DMS53 treated with DMSO at 0.1 percent for 48 hours (cell line): ENCODE measurements around the gene NAGLU.

Experiments
- DNase-seq: peaks from one replicate; lab custom pipeline; 2025; ENCODE audit not compliant: unreplicated experiment; lab: John Stamatoyannopoulos, UW

NAGLU gene

DNA sequence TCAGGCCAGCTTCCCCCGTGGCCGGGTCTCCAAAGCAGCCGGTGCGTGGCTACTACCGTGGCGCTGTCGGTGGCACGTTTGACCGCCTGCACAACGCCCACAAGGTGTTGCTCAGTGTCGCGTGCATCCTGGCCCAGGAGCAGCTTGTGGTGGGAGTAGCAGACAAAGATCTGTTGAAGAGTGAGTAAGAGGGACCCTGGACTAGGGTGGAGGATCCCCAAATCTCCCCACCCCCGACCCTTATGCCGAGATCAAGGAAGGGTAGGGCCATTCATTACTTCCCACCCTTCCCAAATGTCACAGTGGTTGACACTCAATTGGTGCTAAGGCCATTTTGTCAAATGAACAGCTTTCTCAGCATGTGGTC is 27.1 kb downstream of the NAGLU start:
- no peak for DNase-seq

DNA sequence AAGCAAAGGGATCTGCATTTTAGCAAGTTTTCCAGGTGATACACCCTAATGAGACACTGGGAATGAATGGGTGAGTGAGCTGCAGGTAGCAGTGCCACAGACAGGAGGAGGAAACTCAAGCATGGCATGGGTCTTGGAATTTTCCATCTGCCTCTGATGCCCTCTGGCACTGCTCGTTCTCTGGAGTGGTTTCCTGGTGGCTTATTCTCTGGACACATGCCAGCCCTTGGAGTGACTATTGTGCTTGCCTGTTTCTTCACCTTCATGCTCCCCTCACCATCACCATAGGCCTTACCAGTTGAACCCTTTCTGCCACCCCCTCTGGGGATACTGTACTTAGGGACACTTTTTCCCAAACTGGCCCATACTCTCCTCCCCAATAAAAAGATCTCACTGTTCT is 27.5 kb downstream of the NAGLU start:
- peak; percentile 12 for DNase-seq

DNA sequence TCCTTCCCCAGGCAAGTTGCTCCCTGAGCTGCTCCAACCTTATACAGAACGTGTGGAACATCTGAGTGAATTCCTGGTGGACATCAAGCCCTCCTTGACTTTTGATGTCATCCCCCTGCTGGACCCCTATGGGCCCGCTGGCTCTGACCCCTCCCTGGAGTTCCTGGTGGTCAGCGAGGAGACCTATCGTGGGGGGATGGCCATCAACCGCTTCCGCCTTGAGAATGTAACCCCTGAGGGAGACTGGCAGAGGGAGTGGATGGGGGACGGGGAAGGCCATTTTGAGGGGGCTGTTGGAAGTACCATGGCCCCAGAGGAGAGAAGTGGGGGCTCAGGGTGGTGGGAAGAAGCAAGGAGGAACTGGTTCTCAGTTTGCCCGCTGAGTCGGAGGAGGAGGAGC is 27.9 kb downstream of the NAGLU start:
- no peak for DNase-seq

DNA sequence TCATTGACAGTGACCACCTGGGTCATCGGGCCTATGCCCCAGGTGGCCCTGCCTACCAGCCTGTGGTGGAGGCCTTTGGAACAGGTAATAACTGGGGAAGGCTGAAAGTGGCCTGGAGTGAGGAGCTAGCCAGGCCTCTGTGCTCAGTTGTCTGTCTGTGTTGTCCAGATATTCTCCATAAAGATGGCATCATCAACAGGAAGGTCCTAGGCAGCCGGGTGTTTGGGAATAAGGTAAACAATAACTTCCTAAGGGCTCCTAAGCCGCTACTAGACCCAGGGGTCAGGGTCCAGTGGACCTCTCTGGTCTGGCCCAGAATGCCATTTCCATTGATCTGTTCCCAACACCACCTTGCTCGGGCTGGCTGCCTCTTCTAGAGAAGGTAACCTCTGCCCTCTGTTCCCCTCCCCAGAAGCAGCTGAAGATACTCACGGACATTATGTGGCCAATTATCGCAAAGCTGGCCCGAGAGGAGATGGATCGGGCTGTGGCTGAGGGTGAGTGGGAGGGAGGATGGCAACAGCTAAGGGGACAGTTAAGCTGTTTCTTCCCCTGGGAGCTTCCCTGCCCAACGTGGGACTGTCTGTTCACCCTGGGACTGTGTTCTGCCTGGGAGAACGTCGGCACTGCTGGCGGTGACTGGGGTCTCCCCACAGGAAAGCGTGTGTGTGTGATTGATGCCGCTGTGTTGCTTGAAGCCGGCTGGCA is 28.9 kb downstream of the NAGLU start:
- no peak for DNase-seq

DNA sequence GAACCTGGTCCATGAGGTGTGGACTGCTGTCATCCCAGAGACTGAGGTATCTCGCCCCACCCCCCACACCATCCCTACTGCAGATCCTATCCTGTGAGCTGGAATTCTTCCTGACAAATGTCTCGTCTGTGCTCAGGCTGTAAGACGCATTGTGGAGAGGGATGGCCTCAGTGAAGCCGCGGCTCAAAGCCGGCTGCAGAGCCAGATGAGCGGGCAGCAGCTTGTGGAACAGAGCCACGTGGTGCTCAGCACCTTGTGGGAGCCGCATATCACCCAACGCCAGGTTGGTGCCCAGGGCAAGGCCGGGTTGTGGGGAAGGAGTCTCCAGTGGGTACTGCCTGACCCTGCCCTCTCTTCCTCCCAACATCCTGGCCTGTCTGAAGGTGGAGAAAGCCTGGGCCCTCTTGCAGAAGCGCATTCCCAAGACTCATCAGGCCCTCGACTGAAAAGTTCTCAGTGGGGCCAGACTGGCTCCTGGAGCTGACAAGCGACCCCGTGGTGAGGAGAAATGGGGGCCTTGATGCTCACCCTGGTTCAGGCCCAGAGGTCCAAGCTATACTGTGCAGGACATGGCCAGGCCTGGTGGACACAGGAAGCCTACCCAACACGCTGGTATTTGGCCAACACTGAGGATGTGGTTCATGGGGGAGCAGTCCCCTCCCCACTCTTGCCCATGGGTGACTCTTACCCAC is 29.6 kb downstream of the NAGLU start:
- no peak for DNase-seq

DNA sequence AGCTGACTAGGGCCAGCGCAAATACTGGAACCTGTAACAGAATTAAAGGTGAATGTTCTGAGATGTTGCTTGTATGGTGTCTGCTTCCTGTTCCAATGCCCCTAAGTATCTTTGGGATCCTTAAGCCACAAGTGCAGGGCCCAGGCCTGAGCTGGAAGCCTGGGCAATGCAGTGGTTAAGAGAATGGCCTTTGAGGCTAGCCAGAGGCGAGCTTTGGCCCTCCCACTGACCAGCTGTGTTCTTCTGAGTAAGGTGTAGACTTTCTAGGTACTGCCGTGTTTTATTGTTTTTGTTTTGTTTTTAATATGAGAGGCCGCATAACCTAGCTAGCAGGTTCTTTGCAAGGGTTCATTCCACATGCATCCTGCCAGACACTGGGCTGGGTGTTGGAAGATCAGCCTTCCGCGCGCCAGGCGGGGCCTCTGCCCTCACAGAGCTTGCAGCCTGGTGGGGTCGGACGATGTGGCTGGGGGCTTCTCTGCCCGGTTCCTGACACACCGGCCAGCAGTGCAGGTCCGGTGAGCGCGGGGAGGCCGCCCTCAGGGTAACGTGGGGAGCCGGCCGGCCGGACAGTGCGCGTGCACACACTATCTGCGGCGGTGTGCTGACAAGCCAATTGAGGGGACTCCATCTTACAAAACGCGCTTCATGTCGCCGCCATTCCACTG is 30.3 kb downstream of the NAGLU start:
- DNase-seq: no peak

DNA sequence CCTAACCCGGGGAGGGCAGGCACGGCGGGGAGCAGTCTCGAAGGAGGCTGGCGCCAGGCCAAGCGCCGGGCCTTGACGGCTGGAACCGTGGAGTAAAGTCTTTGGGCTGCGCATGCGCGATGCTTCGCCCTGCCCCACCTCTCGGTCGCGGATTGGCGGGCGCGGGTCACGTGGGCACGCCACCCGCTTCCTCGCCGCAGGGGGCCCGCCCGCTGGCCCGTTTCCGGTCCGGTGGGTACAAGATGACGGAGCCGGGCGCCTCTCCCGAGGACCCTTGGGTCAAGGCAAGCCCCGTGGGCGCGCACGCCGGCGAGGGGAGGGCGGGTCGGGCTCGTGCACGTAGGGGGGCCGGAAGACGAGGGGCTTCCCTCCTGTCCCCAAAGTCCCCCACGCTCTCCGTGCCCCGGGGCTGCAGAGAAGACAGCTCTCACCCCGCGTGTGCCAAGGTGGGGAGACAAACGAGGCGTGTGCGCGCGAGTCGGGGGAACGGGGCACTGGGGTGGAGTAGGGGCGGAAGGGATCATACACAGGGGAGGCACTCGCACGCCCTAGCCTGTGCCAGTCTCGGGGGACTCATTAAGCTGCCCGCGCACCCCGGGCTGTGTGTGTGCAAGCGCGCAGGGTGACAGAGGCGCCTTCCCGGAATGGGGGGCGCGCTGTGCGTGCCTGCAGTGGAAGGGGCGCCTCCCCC is 31.0 kb downstream of the NAGLU start, which contains the start of gene MLX:
Gene MLX (plus strand): TSS at position 218 of the 691 bp plus-strand sequence. CDS start 25 bp downstream, at position 243.
- DNase-seq: peak; percentile 94

DNA sequence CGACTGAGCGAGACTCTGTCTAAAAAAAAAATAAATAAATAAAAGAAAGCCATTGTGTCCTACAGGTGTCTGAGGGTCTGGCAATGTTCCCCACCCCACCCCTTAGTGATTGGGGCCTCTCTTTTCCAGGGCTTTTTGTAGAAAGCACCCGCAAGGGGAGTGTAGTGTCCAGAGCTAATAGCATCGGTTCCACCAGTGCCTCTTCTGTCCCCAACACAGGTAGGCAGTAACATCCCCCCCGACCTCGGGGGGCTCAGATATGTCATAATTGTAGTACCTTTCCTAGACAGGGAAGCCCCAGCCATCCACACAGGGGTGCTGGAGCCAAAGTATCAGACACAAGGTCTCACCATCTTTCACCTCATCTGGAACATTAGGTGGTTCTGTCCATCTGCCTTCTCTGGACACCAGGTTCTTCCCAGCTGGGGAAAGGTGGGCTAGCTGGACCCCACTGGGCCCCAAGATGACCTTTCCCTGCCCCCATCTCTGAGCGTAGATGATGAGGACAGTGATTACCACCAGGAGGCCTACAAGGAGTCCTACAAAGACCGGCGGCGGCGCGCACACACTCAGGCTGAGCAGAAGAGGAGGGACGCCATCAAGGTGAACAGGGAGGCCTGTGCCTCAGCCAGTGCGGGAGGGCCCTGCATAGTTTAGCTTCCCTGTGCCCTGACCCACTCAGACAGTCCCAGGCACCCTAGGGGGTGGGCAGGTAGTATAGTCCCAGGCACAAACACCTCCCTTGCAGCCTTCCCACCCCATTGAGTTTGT is 32.5 kb downstream of the NAGLU start:
- no peak for DNase-seq

DNA sequence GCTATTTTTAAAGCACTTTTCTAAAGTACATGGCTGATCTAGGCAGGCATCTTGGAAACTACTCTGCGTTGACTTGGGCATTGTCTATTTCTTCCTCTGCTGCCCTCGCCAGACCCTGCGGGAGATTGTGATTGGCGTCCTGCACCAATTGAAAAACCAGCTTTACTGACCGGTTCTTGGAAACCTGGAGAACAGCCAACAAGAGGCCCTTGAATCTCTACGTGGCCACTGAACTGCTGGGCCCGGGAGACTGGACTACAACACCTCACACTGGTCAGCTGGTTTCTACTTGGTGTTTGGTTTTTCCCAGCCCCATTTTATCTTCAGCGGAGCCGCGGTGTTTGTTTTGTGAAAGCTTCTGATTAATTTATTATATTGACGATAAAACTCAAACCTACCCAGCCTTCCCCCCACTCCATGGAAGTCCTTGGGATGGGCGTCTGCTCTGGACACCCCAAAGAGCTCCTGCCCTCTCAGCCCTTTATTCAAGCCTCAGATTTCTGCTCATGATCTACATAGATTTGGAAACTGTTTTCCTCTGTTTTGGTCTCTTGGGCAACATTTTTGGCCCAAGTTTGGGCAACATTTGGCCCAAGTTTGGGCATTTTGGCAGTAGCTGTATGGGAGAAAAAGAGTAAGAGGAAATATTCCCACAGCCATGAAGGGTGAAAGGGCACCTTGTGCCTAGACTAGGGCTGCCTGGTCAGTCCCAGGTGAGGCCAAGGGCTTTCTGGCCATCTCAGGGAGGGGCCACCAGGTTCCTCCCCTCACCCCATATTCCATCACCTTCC is 35.6 kb downstream of the NAGLU start:
- no peak for DNase-seq

DNA sequence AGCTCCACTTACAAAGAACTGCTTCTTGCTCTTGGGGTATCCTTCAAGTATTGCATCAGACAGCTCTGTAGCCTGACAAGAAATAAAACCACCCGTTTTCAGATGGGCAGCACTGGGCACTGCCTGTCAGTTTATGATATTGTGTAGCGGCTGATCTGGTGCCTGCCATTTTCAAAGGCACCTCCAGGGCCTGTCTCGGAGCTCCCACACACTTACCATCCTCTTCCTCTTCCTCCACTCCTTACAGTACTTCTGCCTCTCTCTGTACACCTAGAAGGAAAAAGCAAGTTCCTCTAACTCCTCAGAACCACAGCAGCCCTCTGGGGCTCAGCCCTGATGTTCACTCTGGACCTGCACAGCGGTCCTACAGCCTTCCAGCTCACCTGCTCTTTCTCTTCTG is 37.1 kb downstream of the NAGLU start:
- DNase-seq: no peak

DNA sequence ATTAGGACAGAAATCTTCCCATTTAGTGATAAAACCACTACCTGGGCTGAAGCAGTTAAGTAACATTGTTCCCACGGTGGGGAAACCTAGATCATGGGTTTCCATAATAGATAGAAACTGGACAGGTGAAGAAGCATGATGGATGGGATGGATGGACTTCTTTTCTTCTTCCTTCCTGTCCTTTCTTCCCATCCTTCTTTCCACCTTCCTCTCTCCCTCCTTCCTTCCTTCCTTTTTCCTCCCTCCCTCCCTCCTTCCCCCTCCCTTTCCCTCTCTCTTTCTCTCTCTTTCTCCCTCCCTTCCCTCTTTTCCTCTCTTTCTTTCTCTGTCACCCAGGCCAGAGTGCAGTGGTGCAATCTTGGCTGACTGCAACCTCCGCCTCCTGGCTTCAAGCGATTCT is 38.4 kb downstream of the NAGLU start:
- DNase-seq: no peak

DNA sequence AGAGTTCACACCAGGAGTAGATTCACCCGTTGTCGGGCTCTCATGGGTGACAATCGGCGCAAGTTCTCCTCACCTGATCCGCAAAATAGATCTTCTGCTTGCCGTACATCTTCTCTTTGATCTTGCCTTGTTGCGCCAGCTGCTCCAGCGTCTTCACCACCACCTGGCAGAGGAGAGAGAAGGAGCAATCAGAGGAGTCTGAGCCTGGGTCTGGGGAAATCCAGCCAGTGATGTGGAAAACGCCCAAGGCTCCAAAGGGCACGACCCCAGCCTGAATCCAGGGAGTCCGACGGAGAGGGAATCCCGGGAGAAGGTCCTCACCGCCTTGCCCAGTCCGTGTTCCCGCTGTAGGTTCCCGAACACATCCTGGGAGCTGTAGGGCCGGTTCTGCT is 41.1 kb downstream of the NAGLU start:
- peak; percentile 44 for DNase-seq

DNA sequence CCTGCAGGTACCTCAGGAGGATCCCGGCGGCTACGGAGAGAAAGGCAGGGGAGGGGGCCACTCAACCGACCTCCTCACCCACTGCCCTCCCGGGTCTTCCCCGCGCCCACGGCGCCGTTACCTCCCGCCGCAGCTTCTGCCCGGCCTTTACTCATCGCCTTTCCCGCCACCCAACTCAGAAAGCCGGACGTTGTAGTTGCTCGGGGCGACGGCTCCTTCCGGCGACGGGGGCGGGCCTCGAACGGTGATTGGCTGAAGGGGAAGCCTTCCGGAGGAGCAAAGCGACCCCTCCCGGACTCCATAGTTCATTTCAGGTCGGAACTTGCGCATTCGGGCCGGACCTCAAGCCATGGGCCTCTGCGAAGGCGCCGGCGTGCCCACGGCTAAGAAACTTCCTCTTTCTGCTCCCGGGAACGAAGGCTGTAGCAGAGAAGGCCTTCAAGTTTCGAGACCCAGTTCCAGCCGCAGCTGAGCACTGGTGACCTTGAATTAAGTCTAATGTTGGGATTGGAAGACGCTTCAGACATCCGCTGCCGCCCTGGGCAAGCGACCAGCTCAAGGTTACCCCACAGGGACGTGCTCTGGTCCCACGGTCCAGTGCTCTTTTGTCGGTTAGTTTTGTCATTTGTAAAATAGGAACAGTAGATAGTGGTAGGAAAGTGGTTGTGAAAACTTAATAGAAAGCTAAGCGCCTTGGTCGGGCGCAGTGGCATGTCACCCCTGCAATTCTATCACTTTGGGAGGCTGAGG is 41.7 kb downstream of the NAGLU start, which contains the start of gene PSMC3IP:
Gene PSMC3IP (minus strand): TSS at position 198 of the 750 bp plus-strand sequence. CDS start 43 bp downstream, at position 155.
- peak; percentile 97 for DNase-seq

DNA sequence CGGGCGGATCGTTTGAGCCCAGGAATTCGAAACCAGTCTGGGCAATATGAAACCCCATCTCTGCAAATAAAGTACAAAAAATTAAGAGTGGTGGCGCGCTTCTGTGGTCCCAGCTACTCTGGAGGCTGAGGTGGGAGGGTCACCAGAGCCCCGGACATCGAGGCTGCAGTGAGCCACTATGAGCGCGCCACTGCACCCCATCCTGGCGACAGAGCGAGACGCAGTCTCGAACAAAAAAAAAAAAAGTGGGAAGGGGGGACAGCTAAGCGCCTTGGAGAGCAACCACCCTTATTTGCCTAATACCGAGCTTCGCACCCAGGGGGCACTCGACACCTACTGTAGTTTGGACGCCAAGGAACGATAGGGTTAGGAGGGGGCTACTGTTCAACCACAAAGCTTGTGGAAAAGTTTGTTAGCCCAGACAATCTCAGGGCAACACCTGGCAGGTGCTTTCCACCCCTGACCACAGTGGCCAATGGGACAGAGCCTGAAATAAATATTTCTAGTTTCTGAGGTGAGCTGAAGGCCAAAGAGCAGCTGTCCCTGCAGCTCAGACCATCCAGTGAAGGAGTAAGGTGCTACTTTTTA is 42.3 kb downstream of the NAGLU start:
- peak; percentile 59 for DNase-seq

DNA sequence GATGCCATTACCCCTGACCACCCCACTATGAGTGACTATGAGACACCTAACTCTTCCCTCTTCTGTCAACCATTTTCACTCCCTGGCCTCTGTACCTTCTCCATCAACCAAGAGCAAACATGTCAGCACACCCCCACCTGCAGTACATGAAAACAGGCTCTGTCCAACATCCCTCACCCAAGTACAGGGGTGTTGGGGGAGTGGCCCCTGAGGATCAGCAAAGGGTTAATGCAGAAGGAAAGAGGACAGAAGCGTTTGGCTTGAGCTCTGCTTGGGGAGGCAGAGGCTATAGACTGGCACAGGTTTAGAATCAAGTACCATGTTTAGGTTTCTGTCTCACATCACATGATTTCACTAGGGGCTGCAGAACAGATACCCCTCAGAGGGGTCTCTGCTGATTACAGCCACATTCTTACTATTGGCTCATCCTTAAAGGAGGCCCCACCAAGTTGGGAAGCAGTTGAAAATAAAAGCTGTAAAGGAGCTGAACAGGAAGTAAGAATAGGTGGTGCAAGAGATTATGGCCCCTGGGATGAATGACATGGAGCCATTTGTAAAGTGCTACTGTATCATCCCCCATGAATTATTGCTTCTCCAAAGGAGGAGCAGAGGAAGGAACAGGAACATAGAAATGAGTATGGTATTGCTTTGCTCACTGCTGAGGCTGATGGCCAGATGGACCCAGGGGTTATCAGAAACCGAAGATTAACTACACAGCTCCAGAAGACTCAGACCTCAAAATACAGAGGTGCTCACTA is 43.9 kb downstream of the NAGLU start:
- DNase-seq: no peak

DNA sequence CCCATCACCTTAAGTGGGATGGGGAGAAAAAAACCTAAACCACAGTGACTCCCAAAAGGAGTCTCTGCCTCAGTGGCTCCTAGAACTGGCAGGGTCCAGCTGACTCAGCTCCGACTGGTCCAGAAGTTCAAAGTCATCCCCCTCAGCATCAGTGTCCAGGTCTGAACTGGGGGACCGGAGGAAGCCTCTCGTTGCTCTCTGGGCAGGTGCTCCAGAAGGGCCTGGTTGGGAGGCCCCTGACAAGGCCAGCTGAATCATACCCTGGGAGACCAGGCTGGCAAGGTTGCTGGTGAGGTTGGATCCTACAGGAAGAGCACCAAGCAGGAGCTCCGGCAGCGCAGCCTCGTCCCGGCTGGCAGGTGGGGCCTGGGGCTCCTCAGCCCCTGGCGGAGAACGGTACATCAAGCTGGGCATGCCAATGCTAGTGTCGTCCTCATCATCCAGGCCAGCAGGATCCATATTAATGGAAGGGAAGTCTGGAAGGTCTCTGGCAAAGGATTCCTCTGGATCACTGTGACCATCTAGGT is 45.8 kb downstream of the NAGLU start:
- DNase-seq: no peak

DNA sequence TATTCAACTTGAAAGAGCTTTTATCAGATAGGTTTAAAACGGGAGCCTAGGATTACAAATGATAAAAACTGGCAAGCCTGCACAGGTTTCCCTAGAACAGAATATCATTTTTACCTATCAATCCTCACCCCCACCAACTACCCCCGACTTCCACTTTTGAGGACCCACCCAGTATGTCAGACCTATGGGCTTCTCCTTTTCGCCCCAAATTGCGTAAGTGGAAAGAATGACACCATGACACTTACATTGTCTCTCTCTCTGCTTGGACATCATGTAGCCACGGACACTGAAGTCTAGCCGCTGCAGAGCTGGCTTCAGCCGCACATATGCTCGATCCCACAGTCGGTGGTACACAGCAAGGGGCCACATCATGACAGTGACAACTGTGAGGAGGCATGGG is 48.8 kb downstream of the NAGLU start:
- no peak for DNase-seq

DNA sequence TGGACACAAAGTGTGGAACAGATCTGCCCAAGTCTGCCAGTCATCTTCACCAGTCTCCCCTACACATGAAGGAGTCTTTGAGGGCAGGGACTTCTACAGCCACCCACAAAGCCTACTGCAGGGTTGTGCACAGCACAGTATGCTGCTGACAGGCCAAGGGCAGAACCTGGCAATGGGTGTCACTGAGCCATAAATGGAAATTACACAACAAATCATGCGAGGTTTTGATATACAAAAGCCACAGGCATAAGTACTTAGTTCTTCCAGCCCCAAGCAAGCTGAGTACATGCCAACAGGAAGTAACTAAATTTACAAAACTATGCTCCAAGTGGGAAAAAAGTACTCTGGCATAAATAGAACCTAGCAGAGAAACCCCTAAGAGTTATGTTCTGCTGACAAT is 49.3 kb downstream of the NAGLU start:
- DNase-seq: no peak
